GM19025 (cell line): ENCODE measurements around the gene TICAM1.
"Not testable (repeated sequence)": the region's sequence is repeated elsewhere in the genome, so short reads cannot be mapped to it uniquely, and the experiment has no call there.

Experiments used
- ATAC-seq: cut with Tn5 transposase; IDR thresholded peaks from one replicate; pipeline ENCODE4 v1.9.1; 2021; ENCODE audit warnings: mild to moderate bottlenecking, low read depth, moderate library complexity; ENCODE audit not compliant: unreplicated experiment

The TICAM1 gene

DNA sequence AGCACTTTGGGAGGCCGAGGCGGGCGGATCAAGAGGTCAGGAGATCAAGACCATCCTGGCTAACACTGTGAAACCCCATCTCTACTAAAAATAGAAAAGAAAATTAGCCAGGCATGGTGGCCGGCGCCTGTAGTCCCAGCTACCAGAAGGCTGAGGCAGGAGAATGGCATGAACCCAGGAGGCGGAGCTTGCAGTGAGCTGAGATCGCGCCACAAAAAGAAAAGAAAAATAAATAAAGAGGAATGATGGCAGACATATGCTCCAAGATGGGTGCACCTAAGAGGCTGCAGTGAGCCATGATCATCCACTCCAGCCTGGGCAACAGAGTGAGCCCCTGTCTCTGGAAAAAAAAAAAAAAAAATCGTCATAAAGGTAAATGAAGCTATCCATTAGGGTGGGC, 14.5 kb upstream of the TICAM1 start:
- ATAC-seq = not testable (repeated sequence)

DNA sequence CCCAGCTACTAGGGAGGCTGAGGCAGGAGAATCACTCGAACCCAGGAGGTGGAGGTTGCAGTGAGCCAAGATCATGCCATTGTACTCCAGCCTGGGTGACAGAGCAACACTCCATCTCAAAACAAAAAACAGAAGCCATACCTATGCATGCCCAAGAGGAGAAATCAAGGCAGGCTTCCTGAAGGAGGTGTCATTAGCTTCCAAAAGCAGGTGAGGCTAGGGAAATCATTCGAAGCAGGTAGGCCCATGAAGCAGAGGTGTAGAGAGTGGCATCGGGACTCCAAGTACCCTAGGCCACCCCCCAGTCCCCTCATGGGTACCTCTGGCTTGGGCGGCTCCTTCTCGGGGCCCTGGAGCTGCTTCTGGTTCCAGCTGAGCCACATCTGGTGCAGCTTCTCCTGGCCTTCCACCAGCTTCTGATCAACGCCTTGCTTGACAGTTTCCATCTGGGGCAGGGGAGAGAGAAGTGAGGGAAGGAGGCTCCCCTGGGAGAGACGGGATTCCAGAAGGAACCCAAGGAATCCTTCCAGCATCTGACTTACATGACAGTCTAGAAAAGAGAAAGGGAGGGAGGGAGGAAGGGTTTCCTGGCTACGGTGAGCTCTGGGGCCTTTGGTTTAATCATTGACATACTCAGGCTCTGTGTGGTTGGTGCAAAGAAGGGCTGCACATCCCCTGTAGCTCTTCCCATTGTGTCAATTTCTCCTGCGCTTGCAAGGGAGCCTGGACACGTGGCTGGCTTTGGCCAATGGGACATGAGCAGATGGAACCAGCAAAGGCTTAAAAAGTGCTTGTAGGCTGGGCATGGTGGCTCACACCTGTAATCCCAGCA, 13.1 kb upstream of the TICAM1 start:
- no peak for ATAC-seq

DNA sequence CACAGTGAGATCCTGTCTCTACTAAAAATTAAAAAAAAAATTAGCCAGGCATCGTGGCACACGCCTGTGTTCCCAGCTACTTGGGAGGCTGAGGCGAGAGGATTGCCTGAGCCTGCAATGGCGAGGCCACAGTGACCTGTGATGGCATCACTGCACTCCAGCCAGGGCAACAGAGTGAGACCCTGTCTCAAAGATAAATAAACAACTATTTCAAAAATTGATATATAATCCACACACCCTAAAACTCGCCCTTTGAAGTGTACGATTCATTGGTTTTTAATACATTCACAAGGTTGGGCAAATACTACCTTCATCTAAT, 12.1 kb upstream of the TICAM1 start:
- ATAC-seq = no peak

DNA sequence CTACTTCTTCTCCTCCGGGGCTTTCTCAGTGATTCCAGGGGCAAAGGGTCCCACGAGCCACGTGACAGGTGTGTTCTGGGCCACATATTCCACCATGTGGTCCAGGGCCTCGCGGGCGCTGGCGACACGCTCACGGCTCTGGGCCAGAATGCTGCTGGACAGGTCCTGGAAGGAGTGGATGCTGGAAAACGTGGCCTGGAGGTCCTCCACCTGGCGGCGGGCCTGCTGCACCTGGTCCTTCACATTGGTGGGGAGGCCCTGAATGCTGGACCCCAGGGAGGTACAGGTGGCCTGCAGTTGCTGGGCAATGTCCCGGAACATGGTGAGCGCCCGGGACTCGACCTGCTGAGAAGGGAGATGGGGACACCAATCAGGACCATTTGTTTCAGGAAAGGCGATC, 7.7 kb upstream of the TICAM1 start:
- ATAC-seq = no peak

DNA sequence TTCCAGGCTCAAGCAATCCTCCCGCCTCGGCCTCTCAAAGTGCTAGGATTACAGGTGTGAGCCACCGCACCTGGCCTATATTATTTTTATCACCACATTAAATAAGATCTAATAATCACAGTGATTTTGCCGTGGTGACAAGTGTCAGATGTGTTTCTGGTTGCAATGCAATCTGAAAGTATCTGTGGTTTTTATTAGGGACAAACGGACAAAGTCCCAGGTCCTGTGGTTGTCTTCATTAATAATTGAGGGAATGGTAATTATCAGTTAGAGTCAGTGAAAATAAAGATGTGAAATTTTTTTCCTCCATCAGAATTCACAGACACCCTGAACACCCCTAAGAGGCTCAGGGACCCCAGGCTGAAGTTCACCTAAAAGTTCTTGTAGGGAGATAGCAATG, 1.3 kb upstream of the TICAM1 start:
- no peak for ATAC-seq

DNA sequence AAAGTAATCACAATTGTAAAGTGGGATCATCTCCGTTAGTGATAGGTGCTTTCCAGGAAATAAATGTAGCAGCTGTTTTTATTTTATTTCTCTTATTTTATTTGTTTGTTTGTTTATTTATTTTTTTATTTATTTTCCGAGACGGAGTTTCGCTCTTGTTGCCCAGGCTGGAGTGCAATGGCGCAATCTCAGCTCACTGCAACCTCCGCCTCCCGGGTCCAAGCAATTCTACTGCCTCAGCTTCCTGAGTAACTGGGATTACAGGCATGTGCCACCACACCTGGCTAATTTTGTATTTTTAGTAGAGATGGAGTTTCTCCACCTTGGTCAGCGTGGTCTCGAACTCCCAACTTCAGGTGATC, 448 bp upstream of the TICAM1 start:
- not testable (repeated sequence) for ATAC-seq

DNA sequence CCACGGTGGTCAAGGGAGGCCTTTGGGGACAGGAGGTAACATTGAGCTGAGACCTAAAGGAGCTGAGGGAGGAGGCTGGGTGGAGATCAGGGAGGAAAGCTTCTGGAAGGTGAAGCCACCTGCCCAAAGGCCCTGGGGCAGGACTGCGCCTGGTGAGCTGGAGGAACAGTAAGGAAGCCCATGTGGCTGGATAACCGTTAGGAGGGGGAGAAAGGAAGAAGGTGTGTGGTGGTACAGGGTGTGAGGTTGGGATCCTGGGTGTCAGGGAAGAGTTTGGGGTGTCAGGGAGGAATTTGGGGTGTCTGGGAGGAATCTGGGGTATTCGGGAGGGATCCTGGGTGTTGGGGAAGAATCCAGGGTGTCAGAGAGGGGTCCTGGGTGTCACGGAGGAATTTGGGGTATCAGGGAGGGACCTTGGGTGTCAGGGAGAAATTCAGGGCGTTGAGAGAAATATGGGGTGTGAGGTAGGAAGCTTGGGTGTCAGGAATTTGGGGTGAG, 695 bp downstream of the TICAM1 start:
- no peak for ATAC-seq

DNA sequence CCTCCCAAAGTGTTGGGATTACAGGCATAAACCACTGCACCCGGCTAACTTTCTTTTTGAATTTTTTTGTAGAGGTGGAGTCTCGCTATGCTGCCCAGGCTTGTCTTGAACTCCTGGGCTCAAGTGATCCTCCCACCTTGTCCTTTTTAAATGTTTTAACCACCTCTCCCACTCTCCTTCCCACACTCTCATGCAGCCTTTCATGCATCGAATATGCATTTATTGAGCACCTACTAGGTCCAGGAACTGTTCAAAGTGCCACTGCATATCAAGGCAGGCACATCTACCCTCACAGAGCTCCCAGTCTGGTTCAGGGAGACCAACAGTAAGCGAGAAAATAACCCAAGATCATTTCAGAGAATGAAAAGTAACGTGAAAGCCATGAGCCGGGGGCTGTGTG, 1.2 kb downstream of the TICAM1 start:
- ATAC-seq = no peak

DNA sequence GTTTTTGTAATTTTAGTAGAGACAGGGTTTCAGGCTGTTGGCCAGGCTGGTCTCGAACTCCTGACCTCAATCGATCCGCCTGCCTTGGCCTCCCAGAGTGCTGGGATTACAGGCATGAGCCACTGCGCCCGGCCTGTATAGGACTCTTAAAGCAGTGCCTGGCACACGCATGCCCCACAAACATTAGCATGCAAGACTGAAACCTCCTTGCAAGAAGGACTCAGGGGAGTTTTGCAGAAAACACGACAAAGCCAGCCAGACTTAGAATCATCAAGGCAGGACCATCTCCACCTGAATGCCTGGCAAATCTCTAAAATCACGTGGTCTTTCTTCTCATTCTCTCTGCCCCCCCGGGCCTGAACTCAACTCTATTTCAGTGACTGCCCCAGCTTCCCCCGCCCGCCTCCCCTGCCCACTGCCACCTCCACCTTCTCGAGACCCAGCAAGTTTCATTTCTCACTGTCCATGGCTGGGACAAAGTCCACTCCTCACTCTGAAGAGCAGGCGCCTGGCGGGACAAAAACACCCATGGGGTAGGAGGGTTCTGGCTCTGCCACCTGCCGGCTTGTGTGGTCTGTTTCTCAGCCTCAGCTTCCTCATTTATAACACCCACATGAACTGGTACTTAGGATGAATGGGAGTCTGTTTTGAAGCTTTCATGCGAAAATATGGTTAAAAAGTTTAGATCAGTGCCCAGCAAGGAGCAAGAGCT, 2.4 kb downstream of the TICAM1 start:
- ATAC-seq = no peak

DNA sequence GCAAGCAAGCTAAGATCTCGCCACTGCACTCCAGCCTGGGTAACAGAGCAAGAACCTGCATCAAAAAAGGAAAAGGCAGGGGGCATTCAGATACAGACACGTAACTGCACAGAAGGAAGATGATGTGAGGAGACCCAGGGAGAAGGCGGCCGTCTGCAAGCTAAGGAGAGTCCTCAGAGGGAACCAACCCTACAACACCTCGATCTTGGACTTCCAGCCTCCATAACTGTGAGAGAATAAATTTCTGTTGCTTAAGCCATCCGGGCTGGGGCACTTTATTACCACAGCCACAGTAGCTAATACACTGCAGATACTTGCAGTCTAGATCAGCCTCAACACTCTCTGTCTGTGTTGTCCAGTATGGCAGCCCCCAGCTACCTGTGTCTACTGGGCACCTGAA, 7.9 kb downstream of the TICAM1 start:
- no peak for ATAC-seq

DNA sequence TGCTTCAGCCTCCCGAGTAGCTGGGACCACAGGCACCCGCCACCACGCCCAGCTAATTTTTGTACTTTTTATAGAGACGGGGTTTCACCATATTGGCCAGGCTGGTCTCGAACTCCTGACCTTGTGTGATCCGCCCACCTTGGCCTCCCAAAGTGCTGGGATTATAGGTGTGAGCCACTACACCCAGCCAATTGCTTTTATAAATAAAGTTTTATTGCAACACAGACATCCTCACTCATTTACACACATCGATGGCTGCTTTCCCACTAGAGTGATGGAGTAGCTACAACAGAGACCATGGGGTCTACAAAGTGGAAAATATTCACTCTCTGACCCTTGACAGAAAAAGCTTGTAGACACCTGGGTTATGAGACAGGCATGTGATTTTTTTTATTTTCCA, 9.2 kb downstream of the TICAM1 start:
- ATAC-seq = not testable (repeated sequence)

DNA sequence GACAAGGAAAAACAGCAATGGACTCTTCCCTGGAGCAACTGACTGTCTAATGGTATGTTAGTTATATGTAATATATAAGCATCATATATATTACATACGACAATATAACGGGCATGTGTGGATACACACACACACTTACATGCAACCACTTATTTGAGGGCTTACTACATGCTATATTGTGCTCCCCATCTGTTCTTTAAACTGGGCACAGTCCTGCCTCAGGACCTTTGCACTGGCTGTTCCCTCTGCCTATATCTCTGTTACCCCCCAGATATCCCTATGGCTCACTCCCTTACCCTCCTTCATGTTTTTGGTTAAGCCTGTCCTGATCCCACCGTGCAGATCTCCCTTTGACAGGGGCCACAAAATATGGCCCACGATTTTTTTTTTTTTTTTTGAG, 10.2 kb downstream of the TICAM1 start:
- no peak for ATAC-seq

DNA sequence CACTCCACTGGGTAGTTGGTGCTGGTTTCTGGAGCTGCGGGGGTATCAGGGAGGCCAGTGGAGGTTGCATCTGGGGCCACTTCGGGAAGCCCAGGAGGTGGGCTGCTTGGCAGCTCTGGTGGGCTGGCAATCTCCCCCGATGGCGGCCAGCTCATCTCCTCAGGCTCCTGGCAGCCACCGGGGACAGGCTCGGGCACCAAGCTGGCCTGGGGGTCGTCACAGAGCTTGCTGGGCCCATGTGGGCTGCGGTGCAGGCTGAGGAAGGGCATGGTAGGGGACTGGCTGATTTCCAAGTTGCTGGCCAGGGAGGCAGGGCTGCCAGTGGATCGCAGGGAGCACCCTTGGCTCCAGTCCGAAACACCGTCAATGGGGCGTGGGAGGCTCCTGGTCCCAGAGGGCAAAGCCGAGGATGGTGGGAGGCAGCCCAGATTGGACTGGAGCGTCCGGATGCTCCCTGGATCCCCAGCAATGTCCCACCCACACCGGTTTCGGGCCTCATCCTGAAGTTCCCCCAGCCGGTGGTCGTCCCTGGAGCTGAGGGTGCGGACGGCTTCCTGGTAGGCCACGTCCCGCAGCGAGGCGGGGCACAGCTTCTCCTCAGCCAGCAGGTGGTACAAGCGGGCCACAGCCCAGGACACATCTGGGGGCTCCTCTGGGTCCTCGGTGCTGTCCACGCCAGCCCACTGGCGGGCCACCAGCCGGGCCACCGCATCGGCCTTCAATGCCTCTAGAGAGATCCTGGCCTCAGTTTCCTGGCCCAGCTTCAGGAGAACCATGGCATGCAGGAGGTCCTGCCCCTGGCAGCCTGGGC, 13.8 kb downstream of the TICAM1 start:
- no peak for ATAC-seq

DNA sequence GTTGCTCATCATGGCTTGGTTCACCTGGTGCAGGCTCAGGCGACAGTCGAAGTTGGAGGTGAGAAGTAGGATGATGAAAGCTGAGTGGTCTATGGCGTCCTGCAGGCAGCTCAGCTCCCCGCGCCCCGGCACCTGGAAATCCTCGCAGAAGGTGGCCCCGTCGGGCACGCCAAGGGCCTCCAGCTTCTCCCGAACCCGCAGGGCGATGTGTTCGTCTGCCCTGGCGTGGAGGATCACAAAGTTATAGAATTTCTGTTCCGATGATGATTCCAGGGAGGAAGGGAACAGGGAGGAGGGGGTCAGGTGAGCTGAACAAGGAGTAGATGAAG, 14.6 kb downstream of the TICAM1 start:
- ATAC-seq = no peak

DNA sequence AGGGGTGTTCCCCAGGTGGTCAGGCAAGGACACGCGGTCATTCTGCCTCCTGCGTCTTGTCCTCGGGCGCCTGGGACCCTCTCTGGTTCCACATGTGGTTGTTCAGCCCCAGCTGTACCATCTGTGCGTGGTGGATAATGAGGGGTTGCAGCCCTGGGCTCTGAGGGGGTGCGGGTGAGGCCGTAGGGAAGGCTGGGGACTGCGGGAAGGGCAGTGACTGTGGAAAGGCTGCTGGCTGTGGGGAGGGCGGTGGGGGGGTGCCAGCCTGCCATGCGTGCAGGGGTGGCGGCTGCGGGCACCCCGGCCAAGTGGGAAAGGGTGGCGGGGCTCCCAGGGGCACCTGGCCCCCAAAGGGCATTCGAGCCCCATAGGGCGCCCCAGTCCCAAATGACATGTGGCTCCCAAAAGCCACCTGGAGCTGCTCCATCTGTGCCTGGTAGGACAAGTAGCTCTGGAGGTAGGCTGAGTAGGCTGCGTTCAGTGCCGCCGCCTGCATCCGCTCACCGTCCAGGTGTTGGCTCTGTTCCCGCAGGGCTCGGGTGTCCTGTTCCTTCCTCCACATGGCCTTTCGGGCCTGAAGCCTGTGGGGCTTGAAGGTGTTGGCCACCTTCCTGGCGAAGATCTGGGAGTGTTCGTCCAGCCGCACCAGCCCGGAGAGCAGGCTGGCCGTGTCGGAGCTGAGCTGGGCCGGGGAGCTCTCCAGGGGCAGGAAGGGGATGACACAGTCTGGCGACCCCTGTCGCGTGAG, 15.1 kb downstream of the TICAM1 start:
- no peak for ATAC-seq

DNA sequence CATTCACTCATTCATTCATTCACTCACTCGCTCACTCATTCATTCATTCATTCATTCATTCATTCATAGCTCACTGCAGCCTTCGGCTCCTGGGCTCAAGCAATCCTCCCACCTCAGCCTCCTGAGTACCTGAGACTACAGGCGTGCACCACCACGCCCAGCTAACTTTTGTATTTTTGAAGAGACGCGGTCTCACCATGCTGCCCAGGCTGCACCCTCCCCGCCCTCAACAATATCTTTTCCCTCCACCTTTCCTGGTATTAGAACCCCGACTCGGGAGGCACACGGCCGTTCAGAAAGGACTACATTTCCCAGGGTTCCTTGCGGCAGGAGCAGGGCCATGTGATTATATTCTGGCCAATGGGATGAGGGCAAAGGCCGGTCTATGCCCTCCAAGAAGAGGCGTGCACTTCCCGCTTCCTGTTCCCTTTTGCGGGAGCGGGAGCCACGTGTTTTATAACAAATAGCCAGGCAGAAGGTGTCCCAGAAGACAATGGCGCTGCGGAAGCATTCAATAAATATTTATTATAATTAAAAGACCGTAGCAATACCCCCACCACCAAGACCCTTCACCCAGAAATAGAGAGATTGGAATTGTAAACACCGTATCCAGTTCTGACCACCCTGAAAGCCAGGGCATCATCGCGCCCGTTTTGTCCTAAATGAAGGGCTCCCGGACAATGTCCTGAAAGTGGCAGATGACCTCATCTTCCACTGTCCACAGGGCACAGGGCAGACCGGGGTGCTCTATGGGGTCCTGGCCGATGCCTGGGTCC, 15.9 kb downstream of the TICAM1 start:
- ATAC-seq = no peak

DNA sequence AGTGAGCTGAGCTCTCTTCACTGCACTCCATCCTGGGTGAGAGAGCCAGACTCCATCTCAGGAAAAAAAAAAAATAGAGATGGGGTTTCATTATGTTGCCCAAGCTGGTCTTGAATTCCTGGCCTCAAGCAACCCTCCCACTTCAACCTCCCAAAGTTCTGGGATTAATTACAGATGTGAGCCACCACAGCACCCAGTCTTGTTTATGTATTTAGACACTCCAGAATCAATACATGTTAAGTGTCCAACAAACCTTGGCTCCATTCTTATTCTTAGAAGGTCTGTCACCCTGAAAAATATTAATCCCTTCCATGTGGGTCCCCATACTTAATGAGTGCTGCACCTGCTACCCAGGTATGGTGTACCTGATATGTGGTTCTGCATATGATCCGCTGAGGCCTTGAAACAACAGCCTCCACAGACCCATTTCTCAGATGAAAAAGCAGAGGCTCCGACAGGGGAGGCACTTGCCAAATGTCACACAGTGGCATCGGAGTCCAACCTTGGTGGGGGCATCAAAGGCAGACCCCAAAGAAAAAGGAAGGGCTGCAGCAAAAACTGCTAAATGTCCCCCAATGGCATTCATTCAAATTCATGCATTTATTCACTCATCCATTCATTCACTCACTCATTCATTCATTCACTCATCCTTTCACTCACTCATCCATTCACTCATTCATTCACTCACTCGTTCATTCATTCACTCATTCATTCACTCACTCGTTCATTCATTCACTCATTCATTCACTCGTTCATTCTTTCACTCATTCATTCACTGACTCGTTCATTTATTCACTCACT, 16.7 kb downstream of the TICAM1 start:
- ATAC-seq = no peak

DNA sequence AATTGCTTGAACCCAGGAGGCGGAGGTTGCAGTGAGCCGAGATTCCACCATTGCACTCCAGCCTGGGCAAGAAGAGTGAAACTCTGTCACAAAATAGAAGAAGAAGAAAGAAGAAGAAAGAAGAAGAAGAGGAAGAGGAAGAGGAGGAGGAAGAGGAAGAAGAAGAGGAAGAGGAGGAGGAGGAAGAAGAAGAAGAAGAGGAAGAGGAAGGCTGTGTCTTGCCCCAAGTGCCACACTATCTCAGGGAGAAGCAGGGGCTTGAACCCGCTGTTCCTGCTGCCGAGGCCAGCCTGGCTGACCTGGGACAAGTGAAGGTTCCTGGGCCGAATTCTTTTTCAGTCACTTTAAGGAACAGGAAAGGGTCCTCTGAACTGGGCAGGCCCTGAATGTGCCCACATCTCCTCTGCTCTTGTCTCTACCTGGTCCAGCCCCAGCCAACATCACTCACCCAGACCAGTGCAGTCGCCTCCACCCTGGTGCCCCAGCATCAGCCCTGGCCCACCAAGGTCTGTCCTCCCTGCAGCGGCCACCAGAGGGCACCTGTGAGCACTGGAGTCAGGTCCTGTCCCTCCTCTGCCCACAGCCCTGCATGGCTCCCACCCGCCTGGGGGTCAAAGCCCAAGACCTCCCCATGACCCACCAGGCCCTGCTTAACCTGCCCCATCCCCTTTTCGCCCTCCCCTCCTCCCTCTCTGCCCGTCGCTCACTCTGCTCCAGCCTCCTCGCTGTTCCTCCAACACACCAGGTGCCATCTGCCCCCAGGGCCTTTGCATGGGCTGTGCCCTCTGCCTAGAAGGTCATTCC, 20.0 kb downstream of the TICAM1 start:
- no peak for ATAC-seq
